ENCODE data around the gene IL12RB2.

The IL12RB2 gene

GRCh38 chr1:67307251-67308060, at the start of gene IL12RB2:
TSS of gene IL12RB2 (plus strand) at chr1:67307873. CDS start at chr1:67320369, 12,496 bp downstream.
- DNase-seq (ENCODE audit: low read depth in 2 of 2), result peak; percentile 50 to 53

- peak in 1 of 2 donors; percentile 13 for DNase-seq (ENCODE audit: low read depth in 2 of 2)
Measured at GRCh38 chr1:67261680-67262079, 46.0 kb upstream of the IL12RB2 start.

GRCh38 chr1:67262735-67263134, 44.9 kb upstream of the IL12RB2 start:
- no peak for DNase-seq (ENCODE audit: low read depth in 2 of 2)

- DNase-seq (ENCODE audit: low read depth in 2 of 2), result no peak
Measured at GRCh38 chr1:67264152-67264551, 43.5 kb upstream of the IL12RB2 start.

- DNase-seq (ENCODE audit: low read depth in 2 of 2), result no peak
Measured at GRCh38 chr1:67264899-67265298, 42.8 kb upstream of the IL12RB2 start.

GRCh38 chr1:67269061-67269460, 38.6 kb upstream of the IL12RB2 start:
- no peak for DNase-seq (ENCODE audit: low read depth in 2 of 2)

- DNase-seq (ENCODE audit: low read depth in 2 of 2), result peak in 1 of 2 donors; percentile 14
Measured at GRCh38 chr1:67270541-67270940, 37.1 kb upstream of the IL12RB2 start.

GRCh38 chr1:67273591-67273990, 34.1 kb upstream of the IL12RB2 start:
- no peak for DNase-seq (ENCODE audit: low read depth in 2 of 2)

GRCh38 chr1:67274623-67275325, 32.9 kb upstream of the IL12RB2 start:
- peak in 1 of 2 donors; percentile 15 for DNase-seq (ENCODE audit: low read depth in 2 of 2)

GRCh38 chr1:67280696-67281095, 27.0 kb upstream of the IL12RB2 start:
- no peak for DNase-seq (ENCODE audit: low read depth in 2 of 2)

- no peak for DNase-seq (ENCODE audit: low read depth in 2 of 2)
Measured at GRCh38 chr1:67281244-67281643, 26.4 kb upstream of the IL12RB2 start.

- no peak for DNase-seq (ENCODE audit: low read depth in 2 of 2)
Measured at GRCh38 chr1:67285780-67286488, 21.7 kb upstream of the IL12RB2 start.

GRCh38 chr1:67290236-67290635, 17.4 kb upstream of the IL12RB2 start:
- no peak for DNase-seq (ENCODE audit: low read depth in 2 of 2)

GRCh38 chr1:67294836-67295617, 12.6 kb upstream of the IL12RB2 start:
- peak in 1 of 2 donors; percentile 20 for DNase-seq (ENCODE audit: low read depth in 2 of 2)

- no peak for DNase-seq (ENCODE audit: low read depth in 2 of 2)
Measured at GRCh38 chr1:67298762-67299161, 8.9 kb upstream of the IL12RB2 start.

- no peak for DNase-seq (ENCODE audit: low read depth in 2 of 2)
Measured at GRCh38 chr1:67299296-67299695, 8.4 kb upstream of the IL12RB2 start.

GRCh38 chr1:67300561-67300960, 7.1 kb upstream of the IL12RB2 start:
- DNase-seq (ENCODE audit: low read depth in 2 of 2), result no peak

GRCh38 chr1:67304023-67304422, 3.6 kb upstream of the IL12RB2 start:
- no peak for DNase-seq (ENCODE audit: low read depth in 2 of 2)

- DNase-seq (ENCODE audit: low read depth in 2 of 2), result no peak
Measured at GRCh38 chr1:67306547-67306946, 1.1 kb upstream of the IL12RB2 start.

GRCh38 chr1:67308136-67308535, 463 bp downstream of the IL12RB2 start:
- DNase-seq (ENCODE audit: low read depth in 2 of 2), result no peak

- no peak for DNase-seq (ENCODE audit: low read depth in 2 of 2)
Measured at GRCh38 chr1:67312615-67313014, 4.9 kb downstream of the IL12RB2 start.

Data from stimulated activated CD8-positive, alpha-beta memory T cell treated with anti-CD3 and anti-CD28 coated beads, Interleukin-15, amount 100 ng/mL, for 48 hours (primary cell).